ENCODE measurements around the gene TRIOBP.

DNA sequence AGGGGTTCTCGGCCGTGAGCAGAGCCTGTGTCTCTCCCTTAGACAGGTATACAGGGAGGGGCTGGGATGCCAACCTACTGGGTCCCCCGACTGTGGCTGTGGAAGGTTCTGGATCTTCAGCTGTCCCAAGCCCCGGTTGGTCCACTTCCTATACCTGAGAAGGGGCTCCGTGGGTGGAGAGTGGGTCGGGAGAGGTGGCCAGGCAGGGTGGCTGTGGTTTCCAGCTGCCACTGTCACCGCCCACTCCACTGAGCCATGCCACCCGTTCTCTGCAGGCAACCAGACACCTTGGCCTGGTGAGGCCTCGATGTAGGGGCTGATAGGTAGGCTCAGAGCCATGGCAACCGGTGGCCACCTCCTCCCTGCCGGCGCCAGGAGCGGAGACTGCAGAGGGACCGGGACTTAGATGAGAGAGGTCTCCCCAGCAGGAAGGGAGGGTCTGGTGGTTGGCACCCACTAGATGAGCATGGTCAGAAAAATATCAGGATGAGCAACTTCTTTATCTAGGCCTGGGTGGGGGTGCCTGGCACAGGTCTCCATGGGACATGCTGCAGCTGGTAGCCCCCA, 53.8 kb downstream of the TRIOBP start:
- TF ChIP-seq, protein P1, sequence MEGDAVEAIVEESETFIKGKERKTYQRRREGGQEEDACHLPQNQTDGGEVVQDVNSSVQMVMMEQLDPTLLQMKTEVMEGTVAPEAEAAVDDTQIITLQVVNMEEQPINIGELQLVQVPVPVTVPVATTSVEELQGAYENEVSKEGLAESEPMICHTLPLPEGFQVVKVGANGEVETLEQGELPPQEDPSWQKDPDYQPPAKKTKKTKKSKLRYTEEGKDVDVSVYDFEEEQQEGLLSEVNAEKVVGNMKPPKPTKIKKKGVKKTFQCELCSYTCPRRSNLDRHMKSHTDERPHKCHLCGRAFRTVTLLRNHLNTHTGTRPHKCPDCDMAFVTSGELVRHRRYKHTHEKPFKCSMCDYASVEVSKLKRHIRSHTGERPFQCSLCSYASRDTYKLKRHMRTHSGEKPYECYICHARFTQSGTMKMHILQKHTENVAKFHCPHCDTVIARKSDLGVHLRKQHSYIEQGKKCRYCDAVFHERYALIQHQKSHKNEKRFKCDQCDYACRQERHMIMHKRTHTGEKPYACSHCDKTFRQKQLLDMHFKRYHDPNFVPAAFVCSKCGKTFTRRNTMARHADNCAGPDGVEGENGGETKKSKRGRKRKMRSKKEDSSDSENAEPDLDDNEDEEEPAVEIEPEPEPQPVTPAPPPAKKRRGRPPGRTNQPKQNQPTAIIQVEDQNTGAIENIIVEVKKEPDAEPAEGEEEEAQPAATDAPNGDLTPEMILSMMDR (IDR thresholded peaks at IDR 0.05; ENCODE audit: insufficient read depth, low read depth, low read length), result no peak
- TF ChIP-seq EZH2 (IDR thresholded peaks at IDR 0.05; ENCODE audit: insufficient read depth, low read length), result no peak

Measured in astrocyte (in vitro differentiated cells and primary cell).